ENCODE data around the gene FIG4. TPM values are rescaled to one million over a fixed set of nuclear protein-coding genes. Genes with fewer than 3 reads are reported as not detected.
"Not testable (repeated sequence)": the region's sequence is repeated elsewhere in the genome, so short reads cannot be mapped to it uniquely, and the experiment has no call there.

FIG4 gene
- polyA plus RNA-seq, 1 donor from 2014 or later: 45.2 TPM

GRCh38 chr6:109853951-109854350 is 162.9 kb downstream of the FIG4 start:
- Mint-ChIP-seq H3K36me3 (no peaks in the 10 kb centered on the region), H3K4me1 (peaks cover 0 to 2% (median 0%) of the 10 kb centered on the region in 3 donors), H3K27me3 (no peaks in the 10 kb centered on the region), H3K27ac (no peak overlapping the region), H3K4me3 (no peak overlapping the region), H3K9me3 (peaks cover 0 to 5% (median 2%) of the 10 kb centered on the region in 3 donors)

DNA sequence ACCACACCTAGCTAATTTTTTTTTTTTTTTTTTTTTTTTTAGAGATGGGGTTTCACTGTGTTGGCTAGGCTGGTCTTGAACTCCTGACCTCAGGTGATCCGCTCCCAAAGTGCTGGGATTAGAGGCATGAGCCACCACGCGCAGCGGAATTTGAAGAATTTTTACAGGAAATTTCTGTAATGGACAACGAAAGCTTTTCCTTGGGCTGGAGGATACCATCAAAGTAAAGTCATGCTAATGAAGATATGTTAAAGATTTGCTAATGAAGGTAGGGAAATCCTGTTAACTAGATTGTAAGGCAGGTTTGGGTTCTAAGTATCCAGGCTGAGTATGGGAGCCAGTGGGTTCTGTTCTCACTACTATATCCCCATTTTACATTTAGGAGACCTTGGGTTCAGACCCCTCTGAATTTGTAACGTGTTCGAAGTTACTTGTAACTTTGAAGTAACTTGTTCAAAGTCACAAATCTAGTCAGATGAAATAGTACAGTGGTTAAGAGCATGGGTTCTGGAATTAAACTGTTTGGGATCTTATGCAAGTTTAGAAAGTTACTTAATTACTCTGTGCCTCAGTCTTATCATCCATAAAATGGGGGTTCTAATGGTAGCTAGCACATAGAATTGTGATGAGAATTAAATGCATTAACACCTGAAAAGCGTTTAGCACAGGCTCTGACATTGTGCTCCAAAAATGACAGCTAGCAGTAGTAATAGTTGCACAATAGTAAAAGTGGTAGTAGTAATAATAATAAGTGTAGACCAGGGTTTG is 163.6 kb downstream of the FIG4 start:
- Mint-ChIP-seq H3K9me3 (peaks cover 0 to 5% (median 0%) of the 10 kb centered on the region in 3 donors), H3K27ac (no peak overlapping the region), H3K4me1 (peaks cover 0 to 2% (median 0%) of the 10 kb centered on the region in 3 donors), H3K27me3 (no peaks in the 10 kb centered on the region), H3K4me3 (no peak overlapping the region), H3K36me3 (no peaks in the 10 kb centered on the region)

DNA sequence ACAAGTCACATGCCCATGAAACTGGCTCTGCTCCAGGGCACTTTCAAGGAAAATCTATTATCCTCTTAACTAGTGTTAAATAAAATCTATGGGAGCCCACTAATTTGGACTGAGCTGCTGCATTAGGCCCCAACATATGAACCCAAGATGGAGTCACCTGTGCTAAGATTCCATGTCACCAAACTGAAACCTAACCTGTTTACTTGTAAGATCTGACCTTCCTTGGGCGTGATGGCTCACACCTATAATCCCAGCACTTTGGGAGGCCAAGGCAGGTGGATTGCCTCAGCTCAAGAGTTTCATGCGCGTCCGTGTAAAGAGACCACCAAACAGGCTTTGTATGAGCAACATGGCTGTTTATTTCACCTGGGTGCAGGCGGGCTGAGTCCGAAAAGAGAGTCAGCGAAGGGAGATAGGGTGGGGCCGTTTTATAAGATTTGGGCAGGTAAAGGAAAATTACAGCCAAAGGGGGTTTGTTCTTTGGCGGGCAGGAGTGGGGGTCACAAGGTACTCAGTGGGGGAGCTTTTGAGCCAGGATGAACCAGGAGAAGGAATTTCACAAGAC is 164.5 kb downstream of the FIG4 start:
- H3K36me3 Mint-ChIP-seq, H3K4me1 Mint-ChIP-seq, H3K4me3 Mint-ChIP-seq, H3K27me3 Mint-ChIP-seq, H3K9me3 Mint-ChIP-seq, H3K27ac Mint-ChIP-seq: not testable (repeated sequence)

DNA sequence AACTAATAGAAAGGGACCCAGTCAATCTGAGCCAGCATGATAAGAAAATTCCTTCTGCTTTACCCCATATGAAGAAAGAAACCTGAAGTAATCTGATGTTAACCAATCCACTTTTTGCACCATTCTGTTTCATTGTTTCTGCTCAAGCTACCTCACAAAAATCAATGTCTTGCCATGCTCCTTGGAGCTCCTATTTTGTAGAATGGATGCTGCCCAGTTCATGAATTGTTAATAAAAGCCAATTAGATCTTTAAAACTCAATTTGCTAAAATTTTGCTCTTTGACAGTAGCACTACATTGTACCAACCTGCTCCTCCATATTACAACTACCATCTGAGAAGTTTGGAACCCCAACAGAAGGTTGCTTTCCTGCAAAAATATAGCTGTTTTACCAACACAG is 170.8 kb downstream of the FIG4 start:
- Mint-ChIP-seq H3K27me3 (peaks cover 1% of the 10 kb centered on the region), H3K27ac (no peak overlapping the region), H3K4me1 (peaks cover 0 to 1% (median 0%) of the 10 kb centered on the region in 3 donors), H3K9me3 (peaks cover 5 to 9% (median 6%) of the 10 kb centered on the region in 3 donors), H3K4me3 (no peak overlapping the region), H3K36me3 (no peaks in the 10 kb centered on the region)

- H3K27ac Mint-ChIP-seq: no peak overlapping the region
- H3K27me3 Mint-ChIP-seq: peaks cover 11% of the 10 kb centered on the region
- H3K36me3 Mint-ChIP-seq: no peaks in the 10 kb centered on the region
- H3K9me3 Mint-ChIP-seq: peaks cover 5 to 9% (median 6%) of the 10 kb centered on the region in 3 donors
- H3K4me3 Mint-ChIP-seq: peak overlapping the region in 1 of 4 donors; percentile 49
- H3K4me1 Mint-ChIP-seq: peaks cover 0 to 1% (median 0%) of the 10 kb centered on the region in 3 donors
Measured at GRCh38 chr6:109864050-109864449, 173.0 kb downstream of the FIG4 start.

- H3K4me3 Mint-ChIP-seq: no peak overlapping the region
- H3K27me3 Mint-ChIP-seq: peaks cover 9% of the 10 kb centered on the region
- peaks cover 4 to 6% (median 5%) of the 10 kb centered on the region in 3 donors for H3K9me3 Mint-ChIP-seq
- H3K36me3 Mint-ChIP-seq: peaks cover 1% of the 10 kb centered on the region
- H3K27ac Mint-ChIP-seq: no peak overlapping the region
- peaks cover 0 to 2% (median 0%) of the 10 kb centered on the region in 3 donors for H3K4me1 Mint-ChIP-seq
Measured at GRCh38 chr6:109865968-109866367, 174.9 kb downstream of the FIG4 start.

- H3K36me3 Mint-ChIP-seq: peaks cover 1% of the 10 kb centered on the region
- H3K27me3 Mint-ChIP-seq: peaks cover 14% of the 10 kb centered on the region
- H3K27ac Mint-ChIP-seq: no peak overlapping the region
- H3K4me3 Mint-ChIP-seq: no peak overlapping the region
- peaks cover under 1 to 8% (median 2%) of the 10 kb centered on the region in 3 donors for H3K9me3 Mint-ChIP-seq
- H3K4me1 Mint-ChIP-seq: peaks cover 0 to 2% (median 0%) of the 10 kb centered on the region in 3 donors
Measured at GRCh38 chr6:109867009-109867969, 176.2 kb downstream of the FIG4 start.

DNA sequence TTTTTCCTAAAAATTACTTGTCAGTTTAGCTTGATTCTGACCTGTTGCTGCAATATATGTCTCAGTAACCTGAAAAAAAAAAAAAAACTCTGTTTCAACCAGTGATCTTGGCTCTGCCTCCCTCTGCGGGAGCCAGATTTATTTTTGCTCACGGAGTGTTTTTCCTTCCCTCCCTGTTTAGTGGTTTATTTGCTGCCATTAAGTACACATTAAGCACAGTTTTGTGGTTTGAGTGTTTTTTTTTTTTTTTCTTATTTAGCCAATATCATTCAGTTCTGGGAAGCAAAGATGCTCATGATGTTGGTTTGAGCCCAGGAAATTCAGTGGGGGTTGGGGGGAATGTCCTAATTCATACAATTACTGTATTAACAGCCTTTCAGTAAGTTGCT is 176.9 kb downstream of the FIG4 start:
- Mint-ChIP-seq H3K4me3 (no peak overlapping the region), H3K36me3 (peaks cover 1% of the 10 kb centered on the region), H3K9me3 (peaks cover 0 to 8% (median 0%) of the 10 kb centered on the region in 3 donors), H3K4me1 (peaks cover 0 to 2% (median under 1%) of the 10 kb centered on the region in 3 donors), H3K27me3 (peaks cover 14% of the 10 kb centered on the region), H3K27ac (no peak overlapping the region)

- not testable (repeated sequence) for H3K4me3 Mint-ChIP-seq, H3K4me1 Mint-ChIP-seq, H3K36me3 Mint-ChIP-seq, H3K27ac Mint-ChIP-seq, H3K9me3 Mint-ChIP-seq
- peaks cover 14% of the 10 kb centered on the region for H3K27me3 Mint-ChIP-seq
Measured at GRCh38 chr6:109869398-109870088, 178.4 kb downstream of the FIG4 start.

DNA sequence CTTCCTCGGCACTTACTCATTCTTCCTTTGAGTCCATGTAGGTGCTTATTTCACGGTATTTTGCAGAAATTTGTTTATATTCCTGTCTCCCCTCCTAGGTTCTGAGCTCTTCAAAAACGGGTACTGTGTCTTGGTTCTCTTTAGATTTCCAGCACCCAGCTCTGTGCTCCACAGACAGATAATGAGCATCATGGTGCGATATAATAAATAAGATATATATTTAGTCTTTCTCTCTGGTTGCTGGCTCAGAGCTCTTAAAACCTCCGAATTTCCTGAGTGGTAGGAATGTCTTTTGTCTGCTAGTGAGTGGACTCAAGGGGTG is 179.0 kb downstream of the FIG4 start:
- Mint-ChIP-seq H3K27ac (no peak overlapping the region), H3K27me3 (peaks cover 14% of the 10 kb centered on the region), H3K4me3 (no peak overlapping the region), H3K4me1 (peaks cover 0 to 5% (median 4%) of the 10 kb centered on the region in 3 donors), H3K9me3 (peaks cover 0 to 4% (median 0%) of the 10 kb centered on the region in 3 donors), H3K36me3 (peaks cover 1% of the 10 kb centered on the region)

GRCh38 chr6:109872549-109872948 is 181.5 kb downstream of the FIG4 start:
- peaks cover 0 to 4% (median 0%) of the 10 kb centered on the region in 3 donors for H3K9me3 Mint-ChIP-seq
- H3K4me1 Mint-ChIP-seq: peaks cover 0 to 7% (median 5%) of the 10 kb centered on the region in 3 donors
- peaks cover 1% of the 10 kb centered on the region for H3K36me3 Mint-ChIP-seq
- H3K27me3 Mint-ChIP-seq: peaks cover 10% of the 10 kb centered on the region
- no peak overlapping the region for H3K4me3 Mint-ChIP-seq
- no peak overlapping the region for H3K27ac Mint-ChIP-seq

- peaks cover 7% of the 10 kb centered on the region for H3K27me3 Mint-ChIP-seq
- no peak overlapping the region for H3K27ac Mint-ChIP-seq
- H3K4me3 Mint-ChIP-seq: no peak overlapping the region
- peaks cover 0 to 4% (median 0%) of the 10 kb centered on the region in 3 donors for H3K9me3 Mint-ChIP-seq
- H3K36me3 Mint-ChIP-seq: peaks cover 1% of the 10 kb centered on the region
- H3K4me1 Mint-ChIP-seq: peaks cover 0 to 7% (median 5%) of the 10 kb centered on the region in 3 donors
Measured at GRCh38 chr6:109872968-109873545, 182.0 kb downstream of the FIG4 start.

DNA sequence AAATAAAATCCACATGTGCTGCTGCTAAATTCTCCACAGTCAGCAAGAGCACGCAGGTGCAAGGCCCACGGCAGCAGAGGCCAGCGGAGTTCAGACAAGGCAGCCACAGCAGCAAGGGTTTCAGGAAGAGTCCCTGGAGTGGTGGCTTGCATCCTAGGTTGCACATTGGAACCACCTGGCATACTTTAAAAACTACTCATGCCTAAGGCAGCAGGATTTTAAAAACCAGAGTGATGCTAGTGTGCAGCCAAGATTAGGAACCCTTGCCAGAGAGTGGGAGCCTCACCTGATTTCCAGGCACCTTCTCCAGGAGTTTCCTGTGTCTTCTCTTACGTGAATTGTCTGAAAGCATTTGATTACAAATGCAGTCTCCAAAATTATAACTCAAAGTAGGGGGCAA is 183.0 kb downstream of the FIG4 start:
- H3K9me3 Mint-ChIP-seq: peaks cover 0 to 4% (median 0%) of the 10 kb centered on the region in 3 donors
- peaks cover 1% of the 10 kb centered on the region for H3K36me3 Mint-ChIP-seq
- H3K4me1 Mint-ChIP-seq: peaks cover 0 to 7% (median 5%) of the 10 kb centered on the region in 3 donors
- H3K27me3 Mint-ChIP-seq: peaks cover 5% of the 10 kb centered on the region
- H3K4me3 Mint-ChIP-seq: no peak overlapping the region
- no peak overlapping the region for H3K27ac Mint-ChIP-seq

- Mint-ChIP-seq H3K4me3 (no peak overlapping the region), H3K27me3 (peaks cover 7% of the 10 kb centered on the region), H3K4me1 (peaks cover 0 to 7% (median 3%) of the 10 kb centered on the region in 3 donors), H3K27ac (no peak overlapping the region), H3K9me3 (peaks cover 0 to 4% (median 0%) of the 10 kb centered on the region in 3 donors), H3K36me3 (peaks cover 1% of the 10 kb centered on the region)
Measured at GRCh38 chr6:109874621-109875020, 183.5 kb downstream of the FIG4 start.

All from IgD-negative memory B cell (primary cell).